ENCODE data around the gene HMG20A. TPM values are rescaled to one million over a fixed set of nuclear protein-coding genes. Genes with fewer than 3 reads are reported as not detected.

Gene HMG20A
- polyA plus RNA-seq, 1 donor from 2014 or later = 52.2 TPM

- H3K9me2 ChIP-seq (ENCODE audit: insufficient read depth, low read length) = no peaks in the 10 kb centered on the region
- H3K4me2 ChIP-seq (ENCODE audit: low read length) = no peak overlapping the region
- H3K27ac ChIP-seq (ENCODE audit: low read length) = peak overlapping the region; percentile 69
- TF ChIP-seq EP300 (conservative IDR thresholded peaks at IDR 0.05; ENCODE audit: poor library complexity, severe bottlenecking) (no peak), POLR2AphosphoS5 (IDR thresholded peaks at IDR 0.05) (no peak), REST (IDR thresholded peaks at IDR 0.05; ENCODE audit: borderline replicate concordance) (no peak), RAD21 (conservative IDR thresholded peaks at IDR 0.05) (no peak), EZH2 (IDR thresholded peaks at IDR 0.05; ENCODE audit: borderline replicate concordance, insufficient read depth, low read length, poor library complexity, severe bottlenecking) (no peak), TAF1 (IDR thresholded peaks at IDR 0.05; ENCODE audit: low read depth) (no peak), CTCF (IDR thresholded peaks at IDR 0.05; ENCODE audit: poor library complexity, severe bottlenecking) (no peak)
- no peaks in the 10 kb centered on the region for H3K9me3 ChIP-seq (ENCODE audit: low read length)
- H3F3A ChIP-seq (ENCODE audit: insufficient read depth, low read length, poor library complexity, severe bottlenecking) = no peaks in the 10 kb centered on the region
- H3K36me3 ChIP-seq (ENCODE audit: insufficient read depth, low read length) = no peaks in the 10 kb centered on the region
- no peak overlapping the region for H2AFZ ChIP-seq (ENCODE audit: low read depth, low read length)
- H4K20me1 ChIP-seq (ENCODE audit: insufficient read depth) = no peaks in the 10 kb centered on the region
- H3K9ac ChIP-seq (ENCODE audit: low read length) = no peak overlapping the region
- no peaks in the 10 kb centered on the region for H3K79me2 ChIP-seq (replicated peaks; ENCODE audit: insufficient read depth, low read length)
- no peak overlapping the region for H3K4me3 ChIP-seq (ENCODE audit: low read length)
- no peaks in the 10 kb centered on the region for H3K27me3 ChIP-seq (ENCODE audit: insufficient read depth, low read depth, low read length)
Observed at GRCh38 chr15:77499087-77499760, 78.5 kb downstream of the HMG20A start.

GRCh38 chr15:77500989-77501388 is 80.3 kb downstream of the HMG20A start:
- no peaks in the 10 kb centered on the region for H3K79me2 ChIP-seq (replicated peaks; ENCODE audit: insufficient read depth, low read length)
- no peaks in the 10 kb centered on the region for H3K27me3 ChIP-seq (ENCODE audit: insufficient read depth, low read depth, low read length)
- H3K4me2 ChIP-seq (ENCODE audit: low read length) = no peak overlapping the region
- H3K27ac ChIP-seq (ENCODE audit: low read length) = no peak overlapping the region
- TF ChIP-seq SMC3 (conservative IDR thresholded peaks at IDR 0.05; ENCODE audit: poor library complexity) = no peak
- no peak for TF ChIP-seq MXI1 (conservative IDR thresholded peaks at IDR 0.05; ENCODE audit: poor library complexity, severe bottlenecking)
- TF ChIP-seq REST (IDR thresholded peaks at IDR 0.05; ENCODE audit: borderline replicate concordance) = no peak
- TF ChIP-seq RAD21 (conservative IDR thresholded peaks at IDR 0.05) = no peak
- no peak for TF ChIP-seq EP300 (conservative IDR thresholded peaks at IDR 0.05; ENCODE audit: poor library complexity, severe bottlenecking)
- TF ChIP-seq TAF1 (IDR thresholded peaks at IDR 0.05; ENCODE audit: low read depth) = no peak
- no peak for TF ChIP-seq EZH2 (IDR thresholded peaks at IDR 0.05; ENCODE audit: borderline replicate concordance, insufficient read depth, low read length, poor library complexity, severe bottlenecking)
- TF ChIP-seq POLR2AphosphoS5 (IDR thresholded peaks at IDR 0.05) = no peak
- TF ChIP-seq CTCF (IDR thresholded peaks at IDR 0.05; ENCODE audit: poor library complexity, severe bottlenecking) = no peak
- no peak overlapping the region for H3K4me3 ChIP-seq (ENCODE audit: low read length)
- H3F3A ChIP-seq (ENCODE audit: insufficient read depth, low read length, poor library complexity, severe bottlenecking) = no peaks in the 10 kb centered on the region
- no peaks in the 10 kb centered on the region for H3K36me3 ChIP-seq (ENCODE audit: insufficient read depth, low read length)
- no peaks in the 10 kb centered on the region for H3K9me2 ChIP-seq (ENCODE audit: insufficient read depth, low read length)
- no peaks in the 10 kb centered on the region for H3K9me3 ChIP-seq (ENCODE audit: low read length)
- H4K20me1 ChIP-seq (ENCODE audit: insufficient read depth) = no peaks in the 10 kb centered on the region
- H2AFZ ChIP-seq (ENCODE audit: low read depth, low read length) = no peak overlapping the region
- no peak overlapping the region for H3K9ac ChIP-seq (ENCODE audit: low read length)
